ENCODE data around the gene DNASE1L2.

DNASE1L2 gene

DNA sequence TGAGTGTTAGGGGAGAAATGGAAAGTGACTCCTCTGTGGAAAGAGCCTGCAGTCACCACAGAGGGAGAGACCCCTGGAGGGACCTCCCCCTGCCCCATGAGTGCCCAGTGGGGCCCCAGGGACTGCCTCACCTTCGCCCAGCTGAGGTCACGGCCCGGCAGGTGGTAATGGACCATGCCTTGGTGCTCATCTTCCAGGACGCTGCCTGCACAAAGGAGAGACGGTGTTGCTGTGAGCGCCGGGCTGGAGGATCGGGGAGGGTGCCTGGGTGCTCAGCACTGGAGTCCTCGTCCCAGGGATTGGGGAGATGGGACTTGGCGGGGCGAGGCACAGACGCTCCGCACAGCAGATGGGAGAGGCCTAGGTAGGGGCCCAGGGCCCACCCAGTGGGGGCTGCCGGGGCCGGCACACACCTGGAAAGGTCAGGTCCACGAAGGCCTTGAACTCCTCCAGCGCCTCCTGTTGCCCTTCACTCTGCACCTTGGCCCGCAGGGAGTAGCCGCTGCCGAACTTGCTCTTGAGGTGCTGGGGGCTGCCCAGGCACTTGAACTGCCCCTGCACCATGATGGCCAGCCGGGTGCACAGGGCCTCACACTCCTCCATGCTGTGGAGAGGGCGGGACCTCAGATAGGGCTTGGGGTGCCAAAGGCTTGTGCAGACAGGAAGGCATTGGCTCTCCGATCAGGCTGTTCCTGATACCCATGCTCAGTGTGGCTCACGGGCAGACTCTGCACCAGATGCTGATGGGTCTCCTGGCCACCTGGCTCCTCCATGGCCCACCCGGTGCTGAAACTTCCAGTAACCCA is 41.4 kb downstream of the DNASE1L2 start:
- Mint-ChIP-seq H3K27me3 (no peaks in the 10 kb centered on the region), H3K9me3 (no peaks in the 10 kb centered on the region), H3K4me3 (no peak overlapping the region), H3K27ac (no peak overlapping the region), H3K4me1 (no peaks in the 10 kb centered on the region)
- ATAC-seq, result no peak
- no peak for DNase-seq

DNA sequence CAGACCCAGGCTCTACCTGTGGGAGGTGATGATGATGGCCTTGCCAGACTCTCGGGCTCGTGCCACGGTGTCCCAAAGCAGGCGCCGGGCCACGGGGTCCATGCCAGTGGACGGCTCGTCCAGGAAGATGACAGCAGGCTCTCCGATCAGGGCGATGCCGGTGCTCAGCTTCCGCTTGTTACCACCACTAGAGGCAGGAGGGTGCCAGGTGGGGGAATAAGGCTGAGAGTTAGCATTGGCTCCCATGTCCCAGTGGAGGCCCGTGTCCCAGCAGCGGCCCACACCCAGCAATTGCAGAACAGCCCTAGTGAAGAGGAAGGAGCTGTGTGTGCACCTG is 42.0 kb downstream of the DNASE1L2 start:
- Mint-ChIP-seq H3K9me3 (no peaks in the 10 kb centered on the region), H3K4me1 (no peaks in the 10 kb centered on the region), H3K27me3 (no peaks in the 10 kb centered on the region), H3K4me3 (no peak overlapping the region), H3K27ac (no peak overlapping the region)
- DNase-seq (no peak), ATAC-seq (no peak)

DNA sequence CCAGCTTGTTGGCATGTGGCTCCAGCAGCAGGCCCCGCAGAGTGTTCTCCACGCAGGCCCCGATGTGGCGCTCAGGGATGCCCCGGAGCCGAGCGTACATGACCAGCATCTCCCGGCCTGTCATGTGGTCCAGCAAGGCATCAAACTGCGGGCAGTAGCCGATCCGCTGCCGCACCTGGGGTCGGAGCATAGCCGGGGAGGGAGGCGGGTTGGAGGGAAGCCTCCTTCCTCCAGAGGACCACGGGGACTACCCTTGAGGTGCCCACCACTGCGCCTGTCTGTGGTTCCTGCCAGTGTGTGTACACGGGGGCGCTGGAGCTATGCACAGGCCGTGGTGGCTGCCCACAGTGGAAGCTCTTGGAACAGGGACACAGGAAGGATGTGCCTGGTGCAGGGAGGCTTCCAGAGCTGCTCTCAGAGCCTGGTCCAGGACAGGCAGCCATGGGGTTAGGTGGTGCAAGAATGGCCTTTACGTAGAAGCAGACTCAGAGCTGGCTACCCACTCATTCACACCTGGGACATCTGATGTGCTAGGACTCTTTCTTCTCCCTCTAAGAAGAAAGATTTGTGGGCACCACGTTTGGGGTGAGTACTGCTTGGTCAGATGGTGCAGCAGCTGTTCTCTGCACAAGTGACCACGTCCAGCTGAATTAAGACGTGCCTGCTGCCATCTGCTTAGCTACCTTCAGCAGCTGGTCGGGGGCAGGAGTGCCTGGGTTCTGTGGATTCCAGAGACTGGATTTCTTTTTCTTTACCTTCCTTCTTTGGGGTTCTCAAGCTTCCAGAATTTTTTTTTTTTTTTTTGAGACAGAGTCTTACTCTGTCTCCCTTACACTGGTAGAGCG is 42.9 kb downstream of the DNASE1L2 start:
- H3K27me3 Mint-ChIP-seq, result no peaks in the 10 kb centered on the region
- no peak overlapping the region for H3K27ac Mint-ChIP-seq

DNA sequence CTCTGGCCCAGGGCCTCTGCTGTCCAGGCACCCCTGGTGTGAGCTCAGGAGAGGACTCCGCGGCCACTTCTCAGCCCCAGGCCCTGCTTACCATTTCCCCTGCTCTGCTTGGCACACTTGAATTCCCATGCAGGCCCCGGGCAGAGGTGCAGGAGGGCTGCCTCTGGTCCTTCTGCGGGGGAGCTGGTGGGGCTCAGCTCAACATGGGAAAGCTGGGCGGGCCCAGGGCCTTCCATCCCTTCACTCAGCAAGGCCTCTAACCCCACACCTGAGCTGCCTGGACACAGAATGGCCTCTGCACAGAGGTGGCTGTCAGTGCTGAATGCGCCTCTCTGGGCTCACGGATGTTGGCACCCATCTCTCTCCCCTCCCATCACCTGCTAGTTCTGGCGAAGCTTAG is 44.2 kb downstream of the DNASE1L2 start:
- no peaks in the 10 kb centered on the region for H3K4me1 Mint-ChIP-seq
- no peaks in the 10 kb centered on the region for H3K27me3 Mint-ChIP-seq
- ATAC-seq (no peak), DNase-seq (no peak)
- H3K9me3 Mint-ChIP-seq, result no peaks in the 10 kb centered on the region
- no peak overlapping the region for H3K27ac Mint-ChIP-seq
- H3K4me3 Mint-ChIP-seq, result no peak overlapping the region

More for the DNA sequence above, 42.9 kb downstream of the DNASE1L2 start:
- DNase-seq, result no peak
- Mint-ChIP-seq H3K9me3 (no peaks in the 10 kb centered on the region), H3K4me3 (no peak overlapping the region), H3K4me1 (no peaks in the 10 kb centered on the region)
- ATAC-seq, result no peak

DNA sequence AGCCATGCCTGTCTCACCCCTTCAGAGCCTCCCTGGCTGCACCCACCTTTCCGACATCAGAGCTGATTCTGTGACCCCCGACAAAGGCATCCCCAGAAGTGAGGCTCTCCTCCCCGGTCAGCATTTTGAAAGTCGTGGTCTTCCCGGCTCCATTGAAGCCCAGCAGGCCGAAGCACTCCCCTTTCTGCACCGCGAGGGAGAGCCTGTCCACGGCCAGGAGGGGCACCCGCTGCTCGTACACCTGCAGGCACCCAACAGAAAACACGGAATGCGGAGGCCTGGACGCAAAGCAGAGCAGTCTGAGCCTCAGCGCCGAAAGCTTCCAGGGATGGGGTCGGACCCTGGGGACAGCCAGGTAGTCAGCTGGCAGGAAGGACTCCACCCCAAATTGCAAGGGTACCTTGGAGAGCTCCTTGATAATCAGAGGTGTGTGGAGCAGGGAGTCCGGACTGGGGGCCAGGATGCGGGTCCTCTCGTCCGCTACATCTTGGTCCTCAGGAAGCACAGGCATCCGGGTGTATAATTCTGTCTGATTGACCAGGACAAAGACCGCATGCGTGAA is 44.8 kb downstream of the DNASE1L2 start:
- ATAC-seq (no peak), DNase-seq (no peak)
- no peaks in the 10 kb centered on the region for H3K27me3 Mint-ChIP-seq
- no peaks in the 10 kb centered on the region for H3K9me3 Mint-ChIP-seq
- H3K4me1 Mint-ChIP-seq, result no peaks in the 10 kb centered on the region
- H3K4me3 Mint-ChIP-seq, result no peak overlapping the region
- H3K27ac Mint-ChIP-seq, result no peak overlapping the region

DNA sequence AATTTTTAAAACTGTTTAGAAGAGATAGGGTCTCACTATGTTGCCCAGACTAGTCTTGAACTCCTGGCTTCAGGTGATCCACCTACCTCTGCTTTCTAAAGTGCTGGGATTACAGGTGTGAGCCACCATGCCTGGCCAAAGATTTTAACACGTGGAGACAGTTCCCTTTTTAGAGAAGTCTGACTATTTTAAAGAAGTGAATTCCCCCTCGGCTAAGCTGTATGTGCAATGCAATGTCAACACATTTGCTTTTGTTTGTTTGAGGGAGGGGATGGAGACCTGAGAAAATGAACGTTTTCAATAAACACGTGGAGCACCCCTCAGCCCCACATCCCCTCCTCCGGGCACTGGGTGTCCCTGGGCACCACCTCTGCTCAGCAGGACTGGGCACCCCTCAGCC is 46.0 kb downstream of the DNASE1L2 start:
- H3K4me1 Mint-ChIP-seq, result no peaks in the 10 kb centered on the region

DNA sequence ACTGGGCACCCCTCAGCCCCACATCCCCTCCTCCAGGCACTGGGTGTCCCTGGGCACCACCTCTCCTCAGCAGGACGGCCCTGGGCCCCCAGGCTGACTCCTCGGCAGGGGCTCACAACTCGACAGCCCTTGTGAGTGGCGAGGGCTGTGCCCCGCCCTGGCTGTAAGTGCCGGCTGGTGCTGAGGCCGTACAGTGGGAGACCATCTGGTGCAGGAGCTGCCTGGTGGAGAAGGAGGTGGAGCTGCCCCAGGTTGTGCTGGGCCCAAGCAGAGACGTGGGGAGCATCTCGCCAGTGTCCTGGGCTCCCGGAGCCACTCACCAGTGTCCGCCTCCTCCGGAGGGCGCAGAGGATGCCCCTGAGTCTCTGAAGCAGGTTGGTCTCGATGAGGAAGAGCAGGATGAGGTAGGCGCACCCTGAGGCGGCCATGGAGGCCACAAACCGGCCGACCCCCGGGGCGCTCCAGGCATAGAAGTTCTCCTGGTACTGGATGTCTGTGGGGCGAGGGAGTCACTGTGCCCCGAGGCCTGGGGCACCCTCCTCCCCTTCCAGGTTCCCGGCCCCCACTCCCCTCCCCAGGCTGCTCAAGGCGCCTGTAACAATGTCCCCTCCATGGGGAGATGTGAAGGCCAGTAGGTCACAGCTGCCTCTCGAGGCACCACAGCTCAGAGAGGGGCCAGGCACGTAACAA is 46.8 kb downstream of the DNASE1L2 start:
- Mint-ChIP-seq H3K4me1 (no peaks in the 10 kb centered on the region), H3K27me3 (no peaks in the 10 kb centered on the region), H3K27ac (peak overlapping the region in 1 of 2 donors; percentile 20), H3K9me3 (no peaks in the 10 kb centered on the region), H3K4me3 (no peak overlapping the region)
- DNase-seq (no peak), ATAC-seq (no peak)

More for the DNA sequence above, 46.0 kb downstream of the DNASE1L2 start:
- H3K4me3 Mint-ChIP-seq, result no peak overlapping the region
- DNase-seq (no peak), ATAC-seq (no peak)
- no peak overlapping the region for H3K27ac Mint-ChIP-seq
- H3K27me3 Mint-ChIP-seq, result no peaks in the 10 kb centered on the region
- no peaks in the 10 kb centered on the region for H3K9me3 Mint-ChIP-seq

DNA sequence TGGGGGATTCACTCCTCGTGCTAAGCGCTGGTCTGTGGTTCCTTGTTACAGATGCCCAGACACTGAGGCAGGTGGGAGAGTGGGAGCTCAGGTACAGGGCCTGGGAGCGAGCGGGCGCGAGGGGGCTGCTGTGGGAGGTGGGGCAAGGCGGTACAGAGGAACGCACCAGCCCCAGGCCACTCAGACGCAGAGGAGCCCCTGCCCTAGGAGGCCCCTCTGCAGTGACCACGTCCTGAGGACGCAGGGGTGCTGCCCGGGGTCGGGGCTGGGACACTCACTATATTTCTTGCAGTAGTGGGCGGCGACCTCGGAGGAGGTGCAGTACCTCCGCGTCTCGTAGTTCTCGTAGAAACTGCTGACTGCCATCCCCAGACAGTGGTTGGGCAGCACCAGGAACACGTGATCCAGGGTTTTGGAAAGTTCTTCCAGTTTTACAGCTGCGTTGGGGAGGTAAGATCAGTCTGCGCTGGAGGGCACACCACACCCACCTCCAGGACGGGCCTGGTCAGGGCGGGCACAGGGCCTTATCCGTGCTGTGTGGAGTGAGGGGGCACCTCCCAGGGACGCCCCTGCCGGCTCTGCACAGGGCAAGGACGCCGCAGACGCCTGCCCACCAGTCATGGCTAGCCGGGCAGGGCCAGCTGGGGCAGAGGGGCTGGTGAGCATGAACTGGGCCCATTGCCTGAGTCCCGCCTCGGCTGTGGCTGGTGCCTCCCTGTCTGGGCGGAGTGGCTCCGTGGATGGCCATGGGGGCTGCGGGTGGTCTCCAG is 47.9 kb downstream of the DNASE1L2 start:
- Mint-ChIP-seq H3K9me3 (no peaks in the 10 kb centered on the region), H3K4me3 (no peak overlapping the region), H3K27ac (no peak overlapping the region), H3K4me1 (no peaks in the 10 kb centered on the region), H3K27me3 (no peaks in the 10 kb centered on the region)
- DNase-seq, result no peak
- peak; percentile 29 for ATAC-seq

DNA sequence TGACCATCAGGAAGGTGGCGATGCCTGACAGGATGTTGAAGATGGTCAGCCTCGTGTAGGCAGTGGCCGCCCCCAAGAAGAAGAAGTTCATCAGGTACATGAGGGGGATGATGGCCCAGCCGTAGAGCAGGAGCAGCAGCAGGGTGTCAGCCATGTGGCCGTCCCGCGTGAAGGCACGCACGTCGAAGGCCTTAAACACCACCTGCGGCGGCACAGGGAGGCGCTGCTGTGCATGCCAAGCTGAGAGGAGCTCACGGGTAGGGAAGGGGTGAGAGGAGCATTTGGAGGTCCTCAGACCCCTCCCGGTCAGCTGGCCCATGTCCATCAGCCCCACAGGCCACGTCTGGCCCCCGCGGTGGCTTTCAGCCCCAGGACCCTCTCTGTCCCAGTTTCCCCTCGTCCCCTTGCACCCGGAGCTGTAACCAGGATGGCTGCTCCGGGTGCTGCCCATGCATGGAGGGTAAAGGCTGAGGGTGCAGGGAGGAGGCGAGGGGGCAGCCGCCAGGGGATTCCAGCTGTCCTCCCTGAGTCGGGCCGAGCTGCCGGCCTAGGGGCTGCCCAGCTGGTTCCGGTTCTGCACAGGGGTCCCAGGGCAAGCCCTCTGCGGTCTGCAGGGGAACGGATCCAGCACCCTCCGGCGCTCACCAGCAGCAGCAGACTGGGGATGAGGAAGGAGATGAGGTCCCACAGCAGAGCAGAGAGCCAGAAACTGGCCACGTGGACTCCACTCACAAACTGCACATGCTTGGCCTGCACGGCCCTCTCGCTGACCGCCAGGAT is 48.7 kb downstream of the DNASE1L2 start:
- Mint-ChIP-seq H3K27me3 (no peaks in the 10 kb centered on the region), H3K9me3 (no peaks in the 10 kb centered on the region), H3K27ac (peak overlapping the region in 1 of 2 donors; percentile 80), H3K4me3 (peak overlapping the region in 1 of 2 donors; percentile 18), H3K4me1 (no peaks in the 10 kb centered on the region)
- ATAC-seq (no peak), DNase-seq (no peak)

DNA sequence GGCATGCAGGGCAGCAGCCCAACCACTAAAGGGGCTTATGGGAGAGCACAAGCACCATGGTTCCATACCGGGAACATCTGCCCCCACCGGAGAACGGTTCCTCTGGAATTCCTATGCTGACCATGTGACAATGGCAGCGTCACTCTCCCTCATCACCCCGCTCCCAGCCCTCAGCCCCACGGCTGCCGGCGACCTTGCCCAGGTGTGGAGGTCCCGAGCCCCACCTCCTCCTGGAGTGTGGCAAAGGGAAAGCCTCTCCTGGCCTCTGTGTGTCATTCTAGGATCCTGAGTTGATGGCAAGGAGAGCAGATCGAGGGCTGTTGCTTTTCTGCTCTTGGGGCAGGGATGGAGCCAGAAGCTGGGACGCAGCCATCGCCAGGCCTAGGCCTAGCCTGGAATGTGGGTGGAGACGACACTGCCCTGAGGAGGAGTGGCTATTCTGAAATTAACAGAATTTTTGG is 49.5 kb downstream of the DNASE1L2 start:
- no peaks in the 10 kb centered on the region for H3K4me1 Mint-ChIP-seq
- no peak overlapping the region for H3K4me3 Mint-ChIP-seq
- ATAC-seq, result no peak
- H3K27me3 Mint-ChIP-seq, result no peaks in the 10 kb centered on the region
- H3K9me3 Mint-ChIP-seq, result no peaks in the 10 kb centered on the region
- DNase-seq, result no peak
- H3K27ac Mint-ChIP-seq, result peak overlapping the region in 1 of 2 donors; percentile 80

DNA sequence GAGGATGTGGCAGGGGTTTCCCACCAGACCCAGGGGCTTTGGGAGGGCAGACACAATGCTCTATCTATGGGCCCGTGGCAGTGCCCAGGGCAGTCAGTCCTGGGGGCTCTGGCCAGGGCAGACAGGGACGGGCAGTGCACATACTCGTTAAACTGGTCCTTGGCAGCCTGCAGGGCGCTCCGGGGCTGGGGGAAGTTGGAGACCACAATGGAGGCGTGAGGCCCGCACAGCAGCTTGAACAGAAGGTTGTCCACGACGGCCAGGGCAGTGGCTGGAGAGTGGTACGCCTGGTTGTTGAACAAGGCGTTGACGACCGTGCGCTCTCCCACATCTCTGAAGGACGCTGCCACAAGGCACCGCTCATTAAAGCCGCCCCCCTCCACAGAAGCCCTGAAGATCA is 50.3 kb downstream of the DNASE1L2 start:
- no peaks in the 10 kb centered on the region for H3K9me3 Mint-ChIP-seq
- H3K4me3 Mint-ChIP-seq, result no peak overlapping the region
- no peak overlapping the region for H3K27ac Mint-ChIP-seq
- ATAC-seq (no peak), DNase-seq (no peak)
- H3K27me3 Mint-ChIP-seq, result no peaks in the 10 kb centered on the region
- no peaks in the 10 kb centered on the region for H3K4me1 Mint-ChIP-seq

DNA sequence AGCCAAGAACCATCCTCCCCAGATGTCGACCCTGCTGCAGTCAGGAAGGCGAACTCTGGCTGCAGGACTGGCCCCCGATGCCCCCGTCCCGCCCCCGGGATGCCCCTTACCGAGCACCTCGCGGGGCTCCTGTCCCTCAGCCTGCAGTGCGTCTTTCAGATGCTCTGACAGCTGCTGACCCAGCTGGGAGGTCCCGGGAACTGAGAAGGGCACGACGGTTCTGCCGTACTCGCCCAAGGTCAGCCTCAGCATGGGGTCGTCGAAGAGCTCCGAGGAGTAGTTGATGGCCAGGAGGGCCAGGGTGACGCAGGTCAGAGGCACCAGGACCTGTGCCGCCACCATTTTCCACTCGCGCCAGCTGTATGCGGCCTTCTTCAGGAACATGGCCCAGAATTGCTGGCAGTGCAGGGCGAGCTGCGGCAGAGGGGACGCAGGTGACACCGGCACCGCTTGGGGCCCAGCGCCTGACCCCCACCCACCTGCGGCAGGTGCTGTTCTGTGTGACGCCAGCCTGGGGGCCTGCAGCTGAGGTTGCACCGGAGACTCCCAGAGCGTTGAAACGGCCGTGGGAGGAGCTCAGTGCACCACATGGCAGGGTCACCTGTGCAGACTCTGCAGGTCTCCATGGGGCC is 51.8 kb downstream of the DNASE1L2 start:
- peak overlapping the region in 1 of 2 donors; percentile 76 for H3K27ac Mint-ChIP-seq
- no peak for ATAC-seq
- no peaks in the 10 kb centered on the region for H3K9me3 Mint-ChIP-seq
- no peak for DNase-seq
- no peaks in the 10 kb centered on the region for H3K27me3 Mint-ChIP-seq
- H3K4me1 Mint-ChIP-seq, result no peaks in the 10 kb centered on the region
- no peak overlapping the region for H3K4me3 Mint-ChIP-seq
